Neural progenitor cell (in vitro differentiated cells): ENCODE results near the gene ALK. TPM values are rescaled to one million over a fixed set of nuclear protein-coding genes. Genes with fewer than 3 reads are reported as not detected.
A peak's percentile ranks its signal among the peaks of the same experiment; 100 is the strongest.

ENCODE experiments used
- DNase-seq: peaks from one replicate; pipeline ENCODE4 v3.0.0-alpha.2; 2016; ENCODE audit warnings: low spot score
- H2AFZ ChIP-seq: fragments of 200-600 bp; sonication (generic); replicated peaks from 2 replicates; pipeline ENCODE4 v1.6.1; 2016; ENCODE audit warnings: antibody characterized with exemption
- H3F3A ChIP-seq: fragments of 200-600 bp; sonication (generic); 2 replicates; pipeline ENCODE4 v1.6.1; 2016; ENCODE audit warnings: antibody characterized with exemption, low read depth
- H3K27ac ChIP-seq: fragments of 200-600 bp; sonication (generic); 2 replicates; pipeline ENCODE4 v1.5.1; 2016; ENCODE audit warnings: mild to moderate bottlenecking
- H3K27me3 ChIP-seq: fragments of 200-600 bp; sonication (generic); 2 replicates; pipeline ENCODE4 v1.6.1; 2016; ENCODE audit warnings: mild to moderate bottlenecking, moderate library complexity
- H3K36me3 ChIP-seq: fragments of 200-600 bp; sonication (generic); 2 replicates; pipeline ENCODE4 v1.5.1; 2016
- H3K4me1 ChIP-seq: fragments of 200-600 bp; sonication (generic); 2 replicates; pipeline ENCODE4 v1.6.1; 2016; ENCODE audit warnings: mixed run types
- H3K4me2 ChIP-seq: fragments of 200-600 bp; sonication (generic); 2 replicates; pipeline ENCODE4 v1.6.1; 2016
- H3K4me3 ChIP-seq: fragments of 200-600 bp; sonication (generic); 2 replicates; pipeline ENCODE4 v1.5.1; 2016
- H3K79me2 ChIP-seq: fragments of 200-600 bp; sonication (generic); 2 replicates; pipeline ENCODE4 v1.6.1; 2016; ENCODE audit warnings: low read depth
- H3K9ac ChIP-seq: fragments of 200-600 bp; sonication (generic); 2 replicates; pipeline ENCODE4 v1.6.1; 2016
- H3K9me3 ChIP-seq: fragments of 200-600 bp; sonication (generic); 2 replicates; pipeline ENCODE4 v1.5.1; 2016; ENCODE audit warnings: low read depth
- H4K20me1 ChIP-seq: fragments of 200-600 bp; sonication (generic); 2 replicates; pipeline ENCODE4 v1.6.1; 2016; ENCODE audit warnings: low read depth
- H3K27ac Mint-ChIP-seq: 3 replicates; pipeline ENCODE4 v1.8.0; 2021; ENCODE audit warnings: mixed read lengths
- H3K27me3 Mint-ChIP-seq: 2 replicates; pipeline ENCODE4 v1.8.0; 2022; ENCODE audit warnings: low read depth, mild to moderate bottlenecking, inconsistent platforms, moderate library complexity, mixed read lengths; ENCODE audit not compliant: insufficient read depth
- H3K36me3 Mint-ChIP-seq: 3 replicates; pipeline ENCODE4 v1.8.0; 2021; ENCODE audit warnings: mixed read lengths
- H3K4me1 Mint-ChIP-seq: 3 replicates; pipeline ENCODE4 v1.8.0; 2021; ENCODE audit warnings: mixed read lengths
- H3K4me3 Mint-ChIP-seq: 3 replicates; pipeline ENCODE4 v1.8.0; 2021; ENCODE audit warnings: mild to moderate bottlenecking, moderate library complexity, mixed read lengths
- H3K9me3 Mint-ChIP-seq: 3 replicates; pipeline ENCODE4 v1.8.0; 2020; ENCODE audit warnings: mixed read lengths
- CTCF ChIP-seq: fragments of 200-600 bp; sonication (generic); IDR thresholded peaks from 2 replicates; pipeline ENCODE4 v1.5.1; 2017; ENCODE audit warnings: antibody characterized with exemption, mild to moderate bottlenecking
- EZH2 ChIP-seq: fragments of 200-600 bp; sonication (generic); IDR thresholded peaks from 2 replicates; pipeline ENCODE4 v1.6.1; 2017; ENCODE audit warnings: antibody characterized with exemption, mild to moderate bottlenecking, moderate library complexity
- EZH2phosphoT487 ChIP-seq: fragments of 200-600 bp; sonication (generic); IDR thresholded peaks from 2 replicates; pipeline ENCODE4 v1.6.1; 2017; ENCODE audit warnings: antibody characterized with exemption
- total RNA-seq: library from RNA; depleted of rRNA; stranded (reverse); fragments of >200 nt; gene quantifications from 2 replicates; pipeline ENCODE4 v1.2.3, GENCODE V29; 2015; ENCODE audit warnings: low replicate concordance

Gene ALK
- total RNA-seq, 1 donor from 2014 or later, result not detected

- Histone ChIP-seq H3F3A (no peaks in the 10 kb centered on the region), H3K27ac (no peak overlapping the region), H3K79me2 (no peaks in the 10 kb centered on the region), H3K9me3 (no peaks in the 10 kb centered on the region), H3K9ac (no peak overlapping the region), H3K4me3 (no peak overlapping the region), H3K27me3 (no peaks in the 10 kb centered on the region), H4K20me1 (no peaks in the 10 kb centered on the region), H2AFZ (no peak overlapping the region), H3K4me1 (no peaks in the 10 kb centered on the region), H3K4me2 (no peak overlapping the region), H3K36me3 (no peaks in the 10 kb centered on the region)
- no peaks in the 10 kb centered on the region for H3K4me1 Mint-ChIP-seq
- H3K27me3 Mint-ChIP-seq, result peaks cover 10% of the 10 kb centered on the region
- H3K36me3 Mint-ChIP-seq, result no peaks in the 10 kb centered on the region
- no peak for TF ChIP-seq EZH2
- no peak for TF ChIP-seq CTCF
- no peak for TF ChIP-seq EZH2phosphoT487
- DNase-seq, result no peak
- H3K27ac Mint-ChIP-seq, result no peak overlapping the region
- no peaks in the 10 kb centered on the region for H3K9me3 Mint-ChIP-seq
- no peak overlapping the region for H3K4me3 Mint-ChIP-seq
Observed at GRCh38 chr2:29240601-29241000, 680.8 kb downstream of the ALK start.

GRCh38 chr2:29239209-29239960 lies 682.0 kb downstream of the ALK start:
- Histone ChIP-seq H3K9ac (no peak overlapping the region), H3K27me3 (no peaks in the 10 kb centered on the region), H3F3A (no peaks in the 10 kb centered on the region), H3K36me3 (no peaks in the 10 kb centered on the region), H3K9me3 (no peaks in the 10 kb centered on the region), H2AFZ (no peak overlapping the region), H3K4me2 (no peak overlapping the region), H3K27ac (no peak overlapping the region), H3K79me2 (no peaks in the 10 kb centered on the region), H3K4me3 (no peak overlapping the region), H3K4me1 (no peaks in the 10 kb centered on the region), H4K20me1 (no peaks in the 10 kb centered on the region)
- Mint-ChIP-seq H3K9me3 (no peaks in the 10 kb centered on the region), H3K27me3 (peaks cover 10% of the 10 kb centered on the region), H3K4me3 (no peak overlapping the region), H3K36me3 (no peaks in the 10 kb centered on the region), H3K27ac (no peak overlapping the region), H3K4me1 (no peaks in the 10 kb centered on the region)
- DNase-seq, result no peak
- TF ChIP-seq EZH2phosphoT487, result no peak

- Mint-ChIP-seq H3K9me3 (no peaks in the 10 kb centered on the region), H3K27ac (peak overlapping the region; percentile 6), H3K4me3 (no peak overlapping the region), H3K27me3 (peaks cover 15% of the 10 kb centered on the region), H3K36me3 (no peaks in the 10 kb centered on the region), H3K4me1 (peaks cover 6% of the 10 kb centered on the region)
- H3K4me3 ChIP-seq, result no peak overlapping the region
- DNase-seq, result peak; percentile 55
- H2AFZ ChIP-seq, result no peak overlapping the region
- H3K27me3 ChIP-seq, result no peaks in the 10 kb centered on the region
- no peak overlapping the region for H3K27ac ChIP-seq
- H4K20me1 ChIP-seq, result no peaks in the 10 kb centered on the region
- H3K4me2 ChIP-seq, result no peak overlapping the region
- TF ChIP-seq EZH2 (no peak), CTCF (peak; percentile 59)
- H3K9ac ChIP-seq, result no peak overlapping the region
- no peaks in the 10 kb centered on the region for H3K4me1 ChIP-seq
- no peaks in the 10 kb centered on the region for H3F3A ChIP-seq
- no peaks in the 10 kb centered on the region for H3K79me2 ChIP-seq
- no peaks in the 10 kb centered on the region for H3K9me3 ChIP-seq
- no peaks in the 10 kb centered on the region for H3K36me3 ChIP-seq
Observed at GRCh38 chr2:29238497-29238896, 682.9 kb downstream of the ALK start.

- Mint-ChIP-seq H3K36me3 (no peaks in the 10 kb centered on the region), H3K4me1 (peaks cover 6% of the 10 kb centered on the region), H3K9me3 (no peaks in the 10 kb centered on the region), H3K27me3 (peaks cover 13% of the 10 kb centered on the region), H3K4me3 (no peak overlapping the region), H3K27ac (no peak overlapping the region)
- Histone ChIP-seq H3K79me2 (no peaks in the 10 kb centered on the region), H2AFZ (no peak overlapping the region), H3K9me3 (no peaks in the 10 kb centered on the region), H3K27me3 (no peaks in the 10 kb centered on the region), H4K20me1 (no peaks in the 10 kb centered on the region), H3K27ac (no peak overlapping the region), H3F3A (no peaks in the 10 kb centered on the region), H3K4me3 (no peak overlapping the region), H3K4me2 (no peak overlapping the region), H3K4me1 (no peaks in the 10 kb centered on the region), H3K9ac (no peak overlapping the region), H3K36me3 (no peaks in the 10 kb centered on the region)
- TF ChIP-seq EZH2phosphoT487 (no peak), EZH2 (no peak), CTCF (no peak)
- no peak for DNase-seq
Observed at GRCh38 chr2:29236074-29236473, 685.3 kb downstream of the ALK start.
